Neural progenitor cell (in vitro differentiated cells): Measurements from ENCODE around the gene OBSL1.

Source experiments
- CTCF ChIP-seq: fragments of 200-600 bp; sonication (generic); IDR thresholded peaks from 2 replicates; pipeline ENCODE4 v1.5.1; 2017; ENCODE audit warnings: antibody characterized with exemption, mild to moderate bottlenecking
- EZH2 ChIP-seq: fragments of 200-600 bp; sonication (generic); IDR thresholded peaks from 2 replicates; pipeline ENCODE4 v1.6.1; 2017; ENCODE audit warnings: antibody characterized with exemption, mild to moderate bottlenecking, moderate library complexity
- EZH2phosphoT487 ChIP-seq: fragments of 200-600 bp; sonication (generic); IDR thresholded peaks from 2 replicates; pipeline ENCODE4 v1.6.1; 2017; ENCODE audit warnings: antibody characterized with exemption

DNA sequence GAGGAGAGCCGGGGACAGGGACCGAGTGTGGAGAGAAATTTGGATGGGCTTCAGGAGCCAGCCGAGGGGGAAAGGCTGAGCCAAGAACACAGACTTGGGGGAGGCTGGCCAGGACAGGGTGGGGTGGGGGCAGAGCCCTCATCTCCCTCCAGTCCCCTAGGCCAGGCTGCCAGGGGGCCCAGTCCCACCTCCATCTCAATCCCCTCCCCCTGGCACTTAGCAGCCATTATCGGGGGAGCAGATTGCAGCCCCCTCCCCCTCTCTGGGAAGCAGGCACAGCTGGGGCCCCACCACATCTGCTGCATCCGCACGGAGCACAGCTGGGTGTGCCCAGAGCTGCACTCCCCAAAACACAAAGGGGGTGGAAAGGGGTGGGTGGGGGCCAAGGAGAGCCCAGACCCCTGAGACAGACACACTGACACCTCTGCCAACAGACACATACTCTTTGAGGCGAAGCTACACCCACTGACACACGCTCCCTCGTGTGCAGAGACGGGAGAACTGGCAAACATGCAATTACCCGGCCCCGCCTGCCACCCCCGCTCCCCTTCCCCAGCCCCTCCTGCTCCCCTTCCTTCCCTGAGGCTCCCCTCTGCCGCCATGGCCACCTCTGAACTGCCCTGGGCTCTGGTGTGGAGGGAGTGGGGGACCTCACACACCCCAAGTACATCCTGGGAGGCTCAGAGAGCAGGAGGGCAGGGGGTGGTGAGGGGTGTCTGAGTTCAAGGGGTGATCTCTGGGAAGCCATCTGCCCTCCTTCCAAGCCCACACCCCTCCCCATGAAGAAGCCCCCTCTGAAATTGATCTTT lies 62.2 kb downstream of the OBSL1 start:
- no peak for TF ChIP-seq CTCF
- TF ChIP-seq EZH2 = no peak
- no peak for TF ChIP-seq EZH2phosphoT487
